GM21528 (cell line): ENCODE data around the gene SPTBN5.
"Not testable (repeated sequence)": the region's sequence is repeated elsewhere in the genome, so short reads cannot be mapped to it uniquely, and the experiment has no call there.

Source experiments
- ATAC-seq: cut with Tn5 transposase; IDR thresholded peaks from one replicate; pipeline ENCODE4 v1.9.1; 2021; ENCODE audit warnings: mild to moderate bottlenecking, moderate library complexity; ENCODE audit not compliant: unreplicated experiment, low FRiP score

The SPTBN5 gene

GRCh38 chr15:41850482-41851166 lies 43.2 kb downstream of the SPTBN5 start:
- no peak for ATAC-seq

GRCh38 chr15:41849861-41850260 lies 44.0 kb downstream of the SPTBN5 start:
- ATAC-seq = no peak

GRCh38 chr15:41849204-41849603 lies 44.6 kb downstream of the SPTBN5 start:
- ATAC-seq = no peak

DNA sequence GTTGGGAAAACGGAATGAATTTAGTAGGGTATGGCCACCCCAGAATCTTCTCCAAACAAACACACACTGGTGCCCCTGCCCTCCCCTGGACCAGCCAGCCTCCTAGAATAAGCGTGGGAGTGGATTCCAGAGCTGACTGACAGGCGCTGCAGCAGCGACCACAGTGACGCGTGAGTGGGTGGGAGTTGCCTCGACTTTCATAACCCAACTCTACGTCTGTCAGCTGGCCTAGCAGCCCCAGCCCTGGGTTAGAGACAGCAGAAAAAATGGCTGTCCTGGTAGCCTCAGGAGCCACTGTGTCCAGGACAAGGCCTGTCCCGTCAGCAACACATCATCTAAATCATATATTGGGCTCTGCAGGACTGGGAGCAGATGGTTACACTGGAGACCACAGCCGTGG lies 45.2 kb downstream of the SPTBN5 start:
- no peak for ATAC-seq

DNA sequence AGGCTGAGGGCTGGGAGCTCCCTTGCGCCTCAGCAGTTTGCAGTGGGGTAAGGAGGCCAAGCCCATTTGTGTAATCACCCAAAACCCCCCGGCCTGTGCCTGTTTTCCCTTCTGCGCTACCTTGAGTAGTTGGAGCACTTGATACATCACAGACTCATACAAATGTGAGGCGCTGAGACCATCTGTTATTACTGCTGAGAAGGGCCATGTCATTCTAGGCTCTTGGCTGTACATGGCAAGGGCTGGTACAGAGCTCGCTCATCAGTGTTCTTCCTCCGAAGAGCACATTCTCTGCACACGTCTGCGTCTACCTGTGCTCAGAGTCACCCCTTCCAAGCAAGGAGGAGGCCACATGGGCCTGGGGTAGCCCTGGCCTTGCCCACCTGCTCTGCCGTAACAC lies 45.9 kb downstream of the SPTBN5 start:
- no peak for ATAC-seq

- no peak for ATAC-seq
Observed at GRCh38 chr15:41847206-41847605, 46.6 kb downstream of the SPTBN5 start.

DNA sequence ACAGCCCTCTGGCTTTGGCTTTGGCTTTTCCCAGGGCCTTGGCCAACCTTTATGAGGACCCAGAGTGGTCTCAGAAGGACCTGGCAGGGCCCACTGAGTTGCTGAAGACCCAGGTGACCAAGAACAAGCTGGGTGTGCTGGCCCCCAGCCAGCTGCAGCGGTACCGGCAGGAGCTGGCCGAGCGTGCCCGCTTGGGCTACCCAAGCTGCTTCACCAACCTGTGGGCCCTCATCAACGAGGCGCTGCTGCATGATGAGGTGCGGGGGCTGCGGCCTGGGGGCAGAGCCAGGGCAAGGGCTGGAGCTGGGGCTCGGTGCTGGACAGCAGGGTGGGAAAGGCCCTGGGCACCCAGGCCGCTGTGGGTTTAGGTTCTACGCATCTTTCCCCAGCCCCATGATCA lies 49.0 kb downstream of the SPTBN5 start:
- no peak for ATAC-seq

DNA sequence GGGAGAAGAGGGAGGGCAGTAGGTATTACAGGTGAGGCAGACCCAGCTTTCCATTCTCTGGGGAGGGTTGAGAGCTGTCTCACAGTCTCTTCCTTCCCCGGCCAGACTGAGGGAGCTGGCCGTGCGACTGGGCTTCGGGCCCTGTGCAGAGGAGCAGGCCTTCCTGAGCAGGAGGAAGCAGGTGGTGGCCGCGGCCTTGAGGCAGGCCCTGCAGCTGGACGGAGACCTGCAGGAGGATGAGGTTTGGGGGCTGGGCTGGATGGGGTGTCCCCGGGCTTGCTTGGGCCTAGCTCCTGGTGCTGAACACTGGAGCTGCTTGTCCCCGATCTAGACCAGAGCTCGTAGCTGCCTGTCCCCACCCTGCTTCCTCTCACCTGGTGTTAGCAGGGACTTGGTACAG lies 50.3 kb downstream of the SPTBN5 start:
- ATAC-seq = no peak

- no peak for ATAC-seq
Observed at GRCh38 chr15:41842229-41842628, 51.6 kb downstream of the SPTBN5 start.

- no peak for ATAC-seq
Observed at GRCh38 chr15:41841131-41841530, 52.7 kb downstream of the SPTBN5 start.

- no peak for ATAC-seq
Observed at GRCh38 chr15:41840673-41841072, 53.2 kb downstream of the SPTBN5 start.

DNA sequence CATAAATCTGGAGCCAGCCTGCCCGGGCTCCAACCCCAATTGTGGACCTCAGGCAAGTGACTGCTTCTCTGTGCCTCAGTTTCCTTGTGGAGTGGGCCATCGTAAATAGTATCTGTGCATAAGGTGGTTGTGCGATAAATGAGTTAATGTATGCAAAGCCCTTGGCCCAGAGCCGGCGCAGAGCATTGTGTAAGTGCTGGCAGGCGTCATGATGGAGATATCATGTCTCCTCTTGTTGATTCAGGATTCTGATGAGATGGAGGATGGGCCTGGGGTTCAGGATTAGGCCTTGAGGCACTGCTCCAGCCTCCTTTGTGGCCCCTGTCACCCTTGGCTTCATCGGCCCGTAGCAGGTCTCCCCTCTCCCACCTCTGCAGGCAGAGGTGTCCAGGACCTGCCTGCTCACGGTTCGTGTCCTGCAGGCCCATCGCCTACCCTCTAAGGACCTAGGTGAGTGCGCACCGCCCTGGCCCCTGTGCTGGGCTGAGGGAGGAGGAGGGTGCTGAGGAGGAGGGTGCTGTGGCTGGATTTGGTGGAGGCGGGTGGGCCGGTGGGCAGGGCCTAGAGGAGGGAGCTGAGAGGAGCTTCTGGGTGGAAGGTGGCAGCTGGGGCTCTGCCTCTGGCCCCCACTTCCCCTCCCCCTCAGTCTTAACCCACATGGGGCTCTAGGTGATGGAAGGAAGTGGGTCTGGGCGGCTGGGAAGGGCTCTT lies 53.9 kb downstream of the SPTBN5 start:
- ATAC-seq = no peak

DNA sequence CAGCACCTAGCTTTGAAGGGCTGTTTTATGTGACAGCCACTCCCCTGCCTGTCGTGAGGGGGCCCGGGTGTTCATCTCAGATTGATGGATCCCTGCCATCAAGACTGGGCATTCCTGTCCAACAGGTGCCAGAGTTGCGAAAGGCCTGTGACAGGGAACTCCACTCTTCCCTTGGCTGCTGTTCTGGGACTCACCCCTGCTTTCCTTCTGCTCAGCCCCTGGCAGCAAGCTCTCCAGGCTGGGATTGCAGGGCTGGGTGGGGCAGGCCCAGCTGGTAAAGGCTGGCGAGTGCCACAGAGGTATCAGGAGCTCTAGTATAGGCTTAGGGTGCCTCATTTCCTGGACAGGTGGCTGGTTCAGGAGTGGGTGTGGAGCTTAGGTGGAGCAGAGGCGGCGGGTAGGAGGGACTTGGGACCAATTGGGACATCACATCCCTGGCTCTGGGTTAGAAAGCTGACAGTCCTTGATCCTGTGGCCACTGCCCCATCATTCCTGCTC lies 55.4 kb downstream of the SPTBN5 start, which contains the start of gene PLA2G4B:
TSS of gene PLA2G4B (plus strand) at position 448 of the 498 bp plus-strand sequence. CDS start 67 bp downstream, outside the sequence.
- ATAC-seq = no peak

GRCh38 chr15:41836713-41837454 lies 57.0 kb downstream of the SPTBN5 start:
- no peak for ATAC-seq

- no peak for ATAC-seq
Observed at GRCh38 chr15:41836073-41836472, 57.8 kb downstream of the SPTBN5 start.

GRCh38 chr15:41834096-41834495 lies 59.8 kb downstream of the SPTBN5 start:
- no peak for ATAC-seq

GRCh38 chr15:41832875-41833274 lies 61.0 kb downstream of the SPTBN5 start:
- no peak for ATAC-seq

DNA sequence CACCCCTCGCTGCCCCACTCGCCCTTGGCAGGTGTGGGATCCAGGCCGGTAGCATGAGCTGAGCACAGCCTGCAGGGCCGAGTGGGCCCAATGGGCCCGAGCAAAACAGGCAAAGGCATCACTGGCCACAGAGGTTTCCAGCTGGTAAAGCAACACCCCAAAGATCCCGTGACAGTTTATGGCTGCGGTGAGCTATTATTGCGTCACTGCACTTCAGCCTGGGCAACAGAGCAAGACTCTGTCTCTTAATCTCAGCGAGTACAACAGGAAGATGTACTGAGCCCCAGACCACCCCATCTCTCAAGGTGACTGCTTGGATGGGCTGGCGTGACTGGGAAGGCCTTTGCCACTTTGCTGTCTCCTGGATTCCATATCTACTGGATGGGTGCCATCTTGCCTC lies 61.6 kb downstream of the SPTBN5 start:
- no peak for ATAC-seq

DNA sequence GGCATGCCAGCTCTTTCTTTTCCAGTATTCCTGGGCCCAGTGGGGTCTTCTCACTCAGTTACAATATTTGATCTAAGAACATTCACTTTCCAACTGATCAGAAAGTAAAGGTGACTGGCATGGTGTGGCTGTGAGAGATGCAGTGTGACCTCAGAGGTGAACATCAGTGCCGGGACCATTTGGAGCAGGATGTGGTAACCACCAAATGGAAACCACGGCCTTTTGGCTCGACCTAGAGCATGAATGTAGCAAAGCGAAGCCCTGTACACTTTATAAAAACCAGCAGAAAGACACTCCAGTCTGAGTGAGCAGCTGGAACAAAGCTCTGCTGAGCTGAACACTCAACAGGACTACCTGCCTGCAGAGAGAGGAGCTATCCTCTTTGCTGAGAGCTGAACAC lies 62.6 kb downstream of the SPTBN5 start:
- not testable (repeated sequence) for ATAC-seq

DNA sequence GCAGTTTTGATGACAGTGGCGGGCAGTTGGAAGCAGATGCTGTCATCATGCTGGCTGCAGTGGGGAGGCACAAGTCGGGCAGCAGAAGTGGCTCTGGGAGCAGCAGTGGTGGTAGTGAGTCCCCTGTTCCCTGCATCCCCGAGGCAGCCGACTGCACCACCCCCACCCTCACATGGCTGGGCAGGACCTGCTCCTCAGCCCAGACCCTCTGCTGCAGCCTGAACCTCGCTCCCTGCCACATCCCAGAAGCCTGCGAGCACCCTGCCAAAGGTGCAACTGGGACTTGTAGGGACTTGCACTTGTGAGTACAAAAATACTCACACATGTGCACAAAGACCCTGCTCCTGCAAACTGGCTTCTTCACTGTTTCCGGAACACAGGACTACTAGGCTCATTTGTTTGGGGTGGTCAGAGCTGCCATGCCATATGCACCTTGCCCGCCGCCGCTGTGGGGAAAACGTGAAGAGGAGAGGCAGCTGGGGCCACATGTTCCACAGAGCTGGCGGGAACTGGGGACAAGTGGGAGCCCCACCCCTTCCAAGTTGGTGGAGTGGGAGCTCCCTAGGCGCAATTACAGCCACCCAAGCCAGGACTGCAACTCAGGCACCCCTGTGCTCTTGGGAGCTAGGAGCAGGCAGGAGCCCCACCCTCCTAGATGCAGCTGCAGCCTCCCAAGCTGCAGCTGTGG lies 63.8 kb downstream of the SPTBN5 start:
- ATAC-seq = no peak

DNA sequence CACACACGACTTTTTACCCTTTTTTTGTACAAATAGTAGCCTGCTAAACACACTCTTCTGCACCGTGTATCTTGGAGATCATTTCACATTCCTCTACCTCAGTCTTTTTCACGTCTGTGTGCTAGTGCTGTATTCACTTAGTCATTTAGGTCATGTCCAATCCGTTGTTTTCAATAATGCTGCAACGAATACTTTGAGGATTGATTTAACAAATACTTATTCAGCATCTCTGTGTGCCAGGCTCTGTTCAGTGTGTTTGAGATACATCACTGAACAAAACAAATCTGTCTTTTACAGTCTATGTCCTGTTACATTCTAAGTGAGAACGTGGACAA lies 65.1 kb downstream of the SPTBN5 start:
- no peak for ATAC-seq
